A673 (cell line): ENCODE measurements around the gene PPM1M.

Experiments
- EZH2 ChIP-seq: fragments of 200-600 bp; sonication (generic); IDR thresholded peaks from 2 replicates; pipeline ENCODE4 v1.6.1; 2017; ENCODE audit warnings: borderline replicate concordance, low read depth, mild to moderate bottlenecking, mixed read lengths, antibody characterized with exemption, low read length; ENCODE audit not compliant: poor library complexity, severe bottlenecking
- TF ChIP-seq, protein P1 (sequence below): fragments of 300-800, 200-600 bp; sonication (generic); conservative IDR thresholded peaks from 2 replicates; pipeline ENCODE4 v1.5.1; 2017; ENCODE audit warnings: low read depth, mild to moderate bottlenecking, antibody characterized with exemption, low read length, moderate library complexity, mixed read lengths

DNA sequence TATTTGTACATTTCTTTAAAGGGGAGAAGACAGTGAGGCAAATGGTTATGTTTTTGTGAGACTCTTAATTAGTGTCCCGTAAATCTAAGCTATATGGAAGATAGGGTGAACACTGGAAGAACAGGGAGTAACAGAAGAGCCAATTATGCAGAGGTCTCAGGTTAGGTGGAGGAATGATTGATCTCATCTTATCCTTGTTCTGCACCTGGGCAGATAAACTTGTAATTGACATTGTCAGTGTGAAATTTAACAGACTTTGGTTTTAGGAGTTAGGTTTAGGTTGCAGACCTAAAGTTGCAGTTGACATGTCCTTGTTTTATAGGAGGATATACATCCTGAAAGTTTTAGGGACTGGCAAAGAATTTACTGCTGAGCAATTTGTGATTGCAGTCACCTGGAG is 3.5 kb upstream of the PPM1M start:
- TF ChIP-seq, protein P1, sequence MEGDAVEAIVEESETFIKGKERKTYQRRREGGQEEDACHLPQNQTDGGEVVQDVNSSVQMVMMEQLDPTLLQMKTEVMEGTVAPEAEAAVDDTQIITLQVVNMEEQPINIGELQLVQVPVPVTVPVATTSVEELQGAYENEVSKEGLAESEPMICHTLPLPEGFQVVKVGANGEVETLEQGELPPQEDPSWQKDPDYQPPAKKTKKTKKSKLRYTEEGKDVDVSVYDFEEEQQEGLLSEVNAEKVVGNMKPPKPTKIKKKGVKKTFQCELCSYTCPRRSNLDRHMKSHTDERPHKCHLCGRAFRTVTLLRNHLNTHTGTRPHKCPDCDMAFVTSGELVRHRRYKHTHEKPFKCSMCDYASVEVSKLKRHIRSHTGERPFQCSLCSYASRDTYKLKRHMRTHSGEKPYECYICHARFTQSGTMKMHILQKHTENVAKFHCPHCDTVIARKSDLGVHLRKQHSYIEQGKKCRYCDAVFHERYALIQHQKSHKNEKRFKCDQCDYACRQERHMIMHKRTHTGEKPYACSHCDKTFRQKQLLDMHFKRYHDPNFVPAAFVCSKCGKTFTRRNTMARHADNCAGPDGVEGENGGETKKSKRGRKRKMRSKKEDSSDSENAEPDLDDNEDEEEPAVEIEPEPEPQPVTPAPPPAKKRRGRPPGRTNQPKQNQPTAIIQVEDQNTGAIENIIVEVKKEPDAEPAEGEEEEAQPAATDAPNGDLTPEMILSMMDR, result no peak
- no peak for TF ChIP-seq EZH2
